HEK293 (cell line): ENCODE results near the gene GARRE1.
A peak's percentile ranks its signal among the peaks of the same experiment; 100 is the strongest.
"Not testable (repeated sequence)": the region's sequence is repeated elsewhere in the genome, so short reads cannot be mapped to it uniquely, and the experiment has no call there.

Source experiments
- CTCF ChIA-PET: fragments of 350-600 bp; formaldehyde crosslinking; extraction: SDS; loops from one replicate; lab custom pipeline; 2021; ENCODE audit warnings: antibody characterized with exemption; lab: Yijun Ruan, JAX
- POLR2A ChIA-PET: fragments of 300-600 bp; formaldehyde crosslinking; extraction: SDS; loops from one replicate; lab custom pipeline; 2020; ENCODE audit warnings: antibody characterized with exemption, inconsistent platforms; lab: Yijun Ruan, JAX
- H3K27ac ChIP-seq: fragments of 200-500 bp; sonication (Bioruptor generic); 2 replicates; pipeline ENCODE4 v1.5.1; 2014; ENCODE audit warnings: low read depth, low read length, control low read depth, inconsistent platforms; ENCODE audit errors: extremely low read depth
- H3K36me3 ChIP-seq, 2 experiments: fragments of 200-500 bp in 1 of 2; sonication (Bioruptor generic) in 1 of 2; 1 replicate in 1 of 2; 2 replicates in 1 of 2; pipeline ENCODE4 v1.5.1; 2014 to 2017; ENCODE audit warnings: inconsistent platforms in 2 of 2, low read length in 2 of 2; ENCODE audit not compliant: control insufficient read depth in 2 of 2, insufficient read depth in 1 of 2
- H3K4me1 ChIP-seq: fragments of 200-500 bp; sonication (Bioruptor generic); 2 replicates; pipeline ENCODE4 v1.5.1; 2014; ENCODE audit warnings: mild to moderate bottlenecking, low read length, inconsistent platforms; ENCODE audit not compliant: control insufficient read depth, insufficient read depth
- H3K4me3 ChIP-seq: 2 replicates; pipeline ENCODE4 v1.5.1; 2011; ENCODE audit warnings: low read depth, mild to moderate bottlenecking, control low read depth, low read length, moderate library complexity
- H3K9me3 ChIP-seq: fragments of 200-500 bp; sonication (Bioruptor generic); 2 replicates; pipeline ENCODE4 v1.5.1; 2014; ENCODE audit warnings: low read depth, low read length, inconsistent platforms; ENCODE audit not compliant: control insufficient read depth, insufficient read depth
- BCL11B ChIP-seq: fragments of 450-650 bp; formaldehyde crosslinking; IDR thresholded peaks from 2 replicates; pipeline ENCODE4 v1.5.1; 2016; ENCODE audit warnings: low read depth, missing biosample characterization, missing genetic modification characterization
- KLF10 ChIP-seq: fragments of 450-650 bp; IDR thresholded peaks from 2 replicates; pipeline ENCODE4 v1.5.1; 2018; ENCODE audit warnings: missing biosample characterization, mild to moderate bottlenecking, missing genetic modification characterization
- SALL2 ChIP-seq: fragments of 450-650 bp; formaldehyde crosslinking; IDR thresholded peaks from 2 replicates; pipeline ENCODE4 v1.5.0; 2017; ENCODE audit warnings: missing biosample characterization, mild to moderate bottlenecking, missing genetic modification characterization, borderline replicate concordance
- ZBTB48 ChIP-seq: fragments of 450-650 bp; formaldehyde crosslinking; IDR thresholded peaks from 2 replicates; pipeline ENCODE4 v1.5.1; 2016; ENCODE audit warnings: missing biosample characterization, missing genetic modification characterization
- ZFP3 ChIP-seq: fragments of 450-650 bp; formaldehyde crosslinking; IDR thresholded peaks from 2 replicates; pipeline ENCODE4 v1.5.1; 2016; ENCODE audit warnings: low read depth, missing biosample characterization, missing genetic modification characterization
- ZNF155 ChIP-seq: fragments of 450-650 bp; formaldehyde crosslinking; IDR thresholded peaks from 2 replicates; pipeline ENCODE4 v1.5.1; 2016; ENCODE audit warnings: missing biosample characterization, missing genetic modification characterization
- ZNF274 ChIP-seq, 2 experiments: fragments of 200-500 bp in 1 of 2; fragments of 450-650 bp in 1 of 2; sonication (Bioruptor generic) in 1 of 2; formaldehyde crosslinking in 1 of 2; IDR thresholded peaks; 2 replicates each; pipeline versions ENCODE4 v1.5.1 to v1.6.1; 2014 to 2016; ENCODE audit warnings: borderline replicate concordance in 1 of 2, inconsistent platforms in 1 of 2, low read length in 1 of 2, missing biosample characterization in 1 of 2, missing genetic modification characterization in 1 of 2
- ZNF362 ChIP-seq: fragments of 450-650 bp; formaldehyde crosslinking; IDR thresholded peaks from 2 replicates; pipeline ENCODE4 v1.5.1; 2016; ENCODE audit warnings: missing biosample characterization, missing genetic modification characterization
- ZNF600 ChIP-seq: fragments of 450-650 bp; formaldehyde crosslinking; IDR thresholded peaks from 2 replicates; pipeline ENCODE4 v1.5.1; 2016; ENCODE audit warnings: missing biosample characterization, missing genetic modification characterization
- ZNF660 ChIP-seq: fragments of 450-650 bp; IDR thresholded peaks from 2 replicates; pipeline ENCODE4 v1.5.1; 2018; ENCODE audit warnings: missing biosample characterization, mild to moderate bottlenecking, missing genetic modification characterization
- TF ChIP-seq, protein P1 (sequence below): fragments of 450-650 bp; IDR thresholded peaks from 2 replicates; pipeline ENCODE4 v1.5.1; 2018; ENCODE audit warnings: missing biosample characterization, mild to moderate bottlenecking, missing genetic modification characterization
- TF ChIP-seq, protein P2 (sequence below): fragments of 450-650 bp; formaldehyde crosslinking; IDR thresholded peaks from 2 replicates; pipeline ENCODE4 v1.5.1; 2016; ENCODE audit warnings: missing biosample characterization, missing genetic modification characterization

The GARRE1 gene

GRCh38 chr19:34205324-34205723 is 49.0 kb upstream of the GARRE1 start:
- H3K4me3 ChIP-seq, H3K4me1 ChIP-seq, POLR2A ChIA-PET, H3K9me3 ChIP-seq, H3K27ac ChIP-seq: not testable (repeated sequence)
- TF ChIP-seq ZNF600 (tag by site-specific recombination) = 0 out of 2 replicates have a peak, but pooled peaks have one; percentile 25
- TF ChIP-seq ZFP3 (tag by site-specific recombination) = peak; percentile 69
- TF ChIP-seq ZNF362 (tag by site-specific recombination) = peak; percentile 95
- TF ChIP-seq BCL11B = 0 out of 2 replicates have a peak, but pooled peaks have one; percentile 13
- CTCF ChIA-PET = interaction anchor here (0.6 to 1.7 kb wide), 4 partner anchors 11 to 81 kb away, joined by 3 to 11 read pairs (median 4); no protein-coding TSS in a partner anchor
- H3K36me3 ChIP-seq = peaks cover 62 to 98% of the 10 kb centered on the region in 2 experiments

DNA sequence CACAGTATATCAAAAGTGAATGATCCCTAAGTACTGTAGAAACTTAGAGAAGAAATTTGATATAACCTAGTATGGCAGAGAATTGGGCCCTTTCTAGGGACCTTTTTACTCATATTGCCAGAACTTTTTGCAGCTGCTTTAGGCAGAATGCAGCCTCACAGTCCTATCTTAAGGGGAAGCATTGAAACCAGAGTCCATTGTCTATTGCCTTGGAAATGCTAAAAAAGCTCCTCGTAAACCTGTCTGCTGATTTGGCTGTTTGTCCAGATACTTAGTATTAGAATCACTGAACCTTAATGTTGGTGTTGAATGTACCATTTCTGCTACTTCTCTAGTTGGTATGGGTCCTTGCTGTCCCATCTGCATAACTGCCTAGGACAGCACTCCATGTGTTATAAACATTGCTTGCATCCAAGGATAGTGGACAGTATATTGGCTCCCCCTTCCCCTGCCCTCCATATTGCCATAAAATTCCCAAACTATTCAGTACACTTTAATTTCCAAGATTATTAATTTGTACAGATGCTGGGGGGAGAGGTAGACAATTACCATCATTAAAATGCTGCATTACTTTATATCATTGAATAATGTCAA is 46.0 kb upstream of the GARRE1 start:
- POLR2A ChIA-PET = interaction anchor here (0.5 kb wide), 1 partner anchor 16 kb away, joined by 3 read pairs; no protein-coding TSS in a partner anchor
- TF ChIP-seq ZNF274 (IDR thresholded peaks at IDR 0.05; ENCODE audit: low read length) (no peak), ZNF274 (tag by site-specific recombination; IDR thresholded peaks at IDR 0.05; ENCODE audit: borderline replicate concordance) (no peak), SALL2 (no peak), KLF10 (0 out of 2 replicates have a peak, but pooled peaks have one; percentile 8), ZBTB48 (tag by site-specific recombination) (peak; percentile 60; the same call in 1 of the 2 replicates)
- TF ChIP-seq, protein P1, sequence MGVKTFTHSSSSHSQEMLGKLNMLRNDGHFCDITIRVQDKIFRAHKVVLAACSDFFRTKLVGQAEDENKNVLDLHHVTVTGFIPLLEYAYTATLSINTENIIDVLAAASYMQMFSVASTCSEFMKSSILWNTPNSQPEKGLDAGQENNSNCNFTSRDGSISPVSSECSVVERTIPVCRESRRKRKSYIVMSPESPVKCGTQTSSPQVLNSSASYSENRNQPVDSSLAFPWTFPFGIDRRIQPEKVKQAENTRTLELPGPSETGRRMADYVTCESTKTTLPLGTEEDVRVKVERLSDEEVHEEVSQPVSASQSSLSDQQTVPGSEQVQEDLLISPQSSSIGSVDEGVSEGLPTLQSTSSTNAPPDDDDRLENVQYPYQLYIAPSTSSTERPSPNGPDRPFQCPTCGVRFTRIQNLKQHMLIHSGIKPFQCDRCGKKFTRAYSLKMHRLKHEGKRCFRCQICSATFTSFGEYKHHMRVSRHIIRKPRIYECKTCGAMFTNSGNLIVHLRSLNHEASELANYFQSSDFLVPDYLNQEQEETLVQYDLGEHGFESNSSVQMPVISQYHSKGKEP (tag by site-specific recombination) = no peak
- TF ChIP-seq, protein P2, sequence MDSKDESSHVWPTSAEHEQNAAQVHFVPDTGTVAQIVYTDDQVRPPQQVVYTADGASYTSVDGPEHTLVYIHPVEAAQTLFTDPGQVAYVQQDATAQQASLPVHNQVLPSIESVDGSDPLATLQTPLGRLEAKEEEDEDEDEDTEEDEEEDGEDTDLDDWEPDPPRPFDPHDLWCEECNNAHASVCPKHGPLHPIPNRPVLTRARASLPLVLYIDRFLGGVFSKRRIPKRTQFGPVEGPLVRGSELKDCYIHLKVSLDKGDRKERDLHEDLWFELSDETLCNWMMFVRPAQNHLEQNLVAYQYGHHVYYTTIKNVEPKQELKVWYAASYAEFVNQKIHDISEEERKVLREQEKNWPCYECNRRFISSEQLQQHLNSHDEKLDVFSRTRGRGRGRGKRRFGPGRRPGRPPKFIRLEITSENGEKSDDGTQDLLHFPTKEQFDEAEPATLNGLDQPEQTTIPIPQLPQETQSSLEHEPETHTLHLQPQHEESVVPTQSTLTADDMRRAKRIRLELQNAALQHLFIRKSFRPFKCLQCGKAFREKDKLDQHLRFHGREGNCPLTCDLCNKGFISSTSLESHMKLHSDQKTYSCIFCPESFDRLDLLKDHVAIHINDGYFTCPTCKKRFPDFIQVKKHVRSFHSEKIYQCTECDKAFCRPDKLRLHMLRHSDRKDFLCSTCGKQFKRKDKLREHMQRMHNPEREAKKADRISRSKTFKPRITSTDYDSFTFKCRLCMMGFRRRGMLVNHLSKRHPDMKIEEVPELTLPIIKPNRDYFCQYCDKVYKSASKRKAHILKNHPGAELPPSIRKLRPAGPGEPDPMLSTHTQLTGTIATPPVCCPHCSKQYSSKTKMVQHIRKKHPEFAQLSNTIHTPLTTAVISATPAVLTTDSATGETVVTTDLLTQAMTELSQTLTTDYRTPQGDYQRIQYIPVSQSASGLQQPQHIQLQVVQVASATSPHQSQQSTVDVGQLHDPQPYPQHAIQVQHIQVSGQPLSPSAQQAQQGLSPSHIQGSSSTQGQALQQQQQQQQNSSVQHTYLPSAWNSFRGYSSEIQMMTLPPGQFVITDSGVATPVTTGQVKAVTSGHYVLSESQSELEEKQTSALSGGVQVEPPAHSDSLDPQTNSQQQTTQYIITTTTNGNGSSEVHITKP (tag by site-specific recombination) = 0 out of 2 replicates have a peak, but pooled peaks have one; percentile 22
- peaks cover 7% of the 10 kb centered on the region for H3K4me1 ChIP-seq
- H3K4me3 ChIP-seq = no peak overlapping the region
- CTCF ChIA-PET = interaction anchor here (0.7 to 2.3 kb wide), 6 partner anchors 11 to 431 kb away, joined by 3 to 15 read pairs (median 6); no protein-coding TSS in a partner anchor
- no peak overlapping the region for H3K27ac ChIP-seq
- H3K9me3 ChIP-seq = no peaks in the 10 kb centered on the region
- H3K36me3 ChIP-seq = peaks cover 67 to 96% of the 10 kb centered on the region in 2 experiments

DNA sequence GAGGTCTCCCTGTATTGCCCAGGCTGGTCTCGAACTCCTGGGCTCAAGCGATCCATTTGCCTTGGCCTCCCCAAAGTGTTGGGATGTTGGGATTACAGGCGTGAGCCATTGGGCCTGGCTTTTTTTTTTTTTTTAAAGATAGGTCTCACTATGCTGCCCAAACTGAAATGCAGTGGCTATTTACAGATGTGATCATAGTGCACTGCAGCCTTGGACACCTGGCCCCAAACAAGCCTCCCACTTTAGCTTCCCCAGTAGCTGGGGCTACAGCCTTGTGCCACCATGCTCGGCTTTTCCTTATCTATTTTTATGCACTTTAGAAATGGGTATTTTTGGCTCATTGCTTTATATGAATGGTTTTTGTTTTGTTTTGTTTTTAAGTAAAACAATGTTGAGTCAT is 44.6 kb upstream of the GARRE1 start:
- ChIA-PET POLR2A (interaction anchor here (0.6 to 1.5 kb wide), 4 partner anchors 31 to 103 kb away, joined by 3 read pairs; no protein-coding TSS in a partner anchor), CTCF (interaction anchor here (0.5 to 2.3 kb wide), 11 partner anchors 8 to 415 kb away, joined by 3 to 15 read pairs (median 5); no protein-coding TSS in a partner anchor)
- Histone ChIP-seq H3K4me3 (no peak overlapping the region), H3K36me3 (peaks cover 71 to 96% of the 10 kb centered on the region in 2 experiments), H3K9me3 (no peaks in the 10 kb centered on the region), H3K4me1 (peaks cover 7% of the 10 kb centered on the region), H3K27ac (peak overlapping the region; percentile 16; the same call in 1 of the 2 replicates)
- peak; percentile 85; the same call in 1 of the 2 replicates for TF ChIP-seq ZNF660 (tag by site-specific recombination)
- TF ChIP-seq ZNF155 = no peak
